ENCODE results near the gene USP37. TPM values are rescaled to one million over a fixed set of nuclear protein-coding genes. Genes with fewer than 3 reads are reported as not detected.

Gene USP37
- total RNA-seq, 1 donor from 2014 or later: 11.8 TPM

DNA sequence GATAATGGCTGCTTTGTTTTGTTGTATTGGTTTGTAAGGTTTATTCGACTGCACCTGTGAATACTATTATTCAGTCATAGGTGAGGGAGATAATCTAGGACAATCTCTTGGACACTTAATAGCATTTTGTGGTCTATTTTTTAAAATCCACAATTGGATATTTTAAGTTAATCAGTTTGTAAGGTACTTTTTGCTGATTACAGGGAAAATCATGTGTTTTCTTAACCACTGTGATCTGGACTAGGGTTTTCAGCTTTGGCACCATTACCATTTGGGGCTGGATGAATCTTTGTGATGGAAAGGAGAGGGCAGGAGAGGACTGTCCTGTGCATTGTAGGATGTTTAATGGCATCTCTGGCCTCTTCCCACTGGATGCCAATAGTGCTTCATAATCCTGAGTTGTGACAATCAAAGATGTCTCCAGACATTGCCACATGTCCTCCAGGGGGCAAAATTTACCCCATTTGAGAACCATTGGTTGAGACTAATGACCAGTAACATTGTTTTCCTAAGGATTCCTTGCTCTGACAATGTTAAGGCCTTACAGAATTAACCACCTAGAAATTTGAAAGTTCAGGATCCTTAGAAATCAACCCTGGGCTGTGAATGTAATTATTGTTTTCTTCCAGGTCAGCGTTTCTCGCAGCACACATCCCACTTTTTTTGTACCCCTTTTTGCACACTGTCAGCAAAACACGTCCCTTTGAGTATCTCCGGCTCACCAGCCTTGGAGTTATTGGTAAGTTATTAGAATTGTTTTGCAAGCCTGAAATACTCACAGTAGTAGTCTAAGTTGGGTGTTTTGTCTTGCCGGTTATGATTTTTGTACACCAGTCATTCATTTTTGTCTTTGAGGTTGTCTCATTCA lies 16.1 kb upstream of the USP37 start:
- Histone ChIP-seq H3K4me3 (no peak overlapping the region), H3K9me3 (no peaks in the 10 kb centered on the region), H3K27ac (no peak overlapping the region), H3K27me3 (no peaks in the 10 kb centered on the region), H3K36me3 (peaks cover 45 to 77% of the 10 kb centered on the region in 2 donors), H3K4me1 (no peaks in the 10 kb centered on the region)
- intact Hi-C loops (cut with DNase I): no loop called here
- DNase-seq (ENCODE audit: low spot score in 2 of 2): no peak
- TF ChIP-seq, protein P1, sequence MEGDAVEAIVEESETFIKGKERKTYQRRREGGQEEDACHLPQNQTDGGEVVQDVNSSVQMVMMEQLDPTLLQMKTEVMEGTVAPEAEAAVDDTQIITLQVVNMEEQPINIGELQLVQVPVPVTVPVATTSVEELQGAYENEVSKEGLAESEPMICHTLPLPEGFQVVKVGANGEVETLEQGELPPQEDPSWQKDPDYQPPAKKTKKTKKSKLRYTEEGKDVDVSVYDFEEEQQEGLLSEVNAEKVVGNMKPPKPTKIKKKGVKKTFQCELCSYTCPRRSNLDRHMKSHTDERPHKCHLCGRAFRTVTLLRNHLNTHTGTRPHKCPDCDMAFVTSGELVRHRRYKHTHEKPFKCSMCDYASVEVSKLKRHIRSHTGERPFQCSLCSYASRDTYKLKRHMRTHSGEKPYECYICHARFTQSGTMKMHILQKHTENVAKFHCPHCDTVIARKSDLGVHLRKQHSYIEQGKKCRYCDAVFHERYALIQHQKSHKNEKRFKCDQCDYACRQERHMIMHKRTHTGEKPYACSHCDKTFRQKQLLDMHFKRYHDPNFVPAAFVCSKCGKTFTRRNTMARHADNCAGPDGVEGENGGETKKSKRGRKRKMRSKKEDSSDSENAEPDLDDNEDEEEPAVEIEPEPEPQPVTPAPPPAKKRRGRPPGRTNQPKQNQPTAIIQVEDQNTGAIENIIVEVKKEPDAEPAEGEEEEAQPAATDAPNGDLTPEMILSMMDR (IDR thresholded peaks at IDR 0.05): no peak

DNA sequence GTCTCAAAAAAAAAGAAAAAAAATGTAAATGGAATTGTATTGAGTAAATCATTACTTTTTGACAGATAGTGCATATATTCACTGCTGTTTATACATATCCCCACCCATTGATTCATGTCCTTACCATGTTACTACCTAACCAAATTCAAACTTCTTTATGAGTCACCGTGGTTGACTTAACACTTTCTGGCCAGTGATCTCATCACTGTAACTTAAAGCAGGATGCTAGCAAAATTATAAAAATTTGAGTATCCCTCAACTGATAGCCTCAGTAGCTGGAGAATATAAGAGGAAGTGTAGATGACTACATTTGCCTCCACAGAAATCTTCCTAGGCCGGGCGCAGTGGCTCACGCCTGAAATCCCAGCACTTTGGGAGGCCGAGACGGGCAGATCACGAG lies 13.9 kb upstream of the USP37 start:
- intact Hi-C loops (cut with DNase I): no loop called here
- no peaks in the 10 kb centered on the region for H3K9me3 ChIP-seq
- TF ChIP-seq, protein P1 (IDR thresholded peaks at IDR 0.05): no peak
- H3K36me3 ChIP-seq: peaks cover 39 to 62% of the 10 kb centered on the region in 2 donors
- H3K27ac ChIP-seq: no peak overlapping the region
- H3K4me1 ChIP-seq: no peaks in the 10 kb centered on the region
- no peak overlapping the region for H3K4me3 ChIP-seq
- H3K27me3 ChIP-seq: no peaks in the 10 kb centered on the region
- DNase-seq (ENCODE audit: low spot score in 2 of 2): no peak

DNA sequence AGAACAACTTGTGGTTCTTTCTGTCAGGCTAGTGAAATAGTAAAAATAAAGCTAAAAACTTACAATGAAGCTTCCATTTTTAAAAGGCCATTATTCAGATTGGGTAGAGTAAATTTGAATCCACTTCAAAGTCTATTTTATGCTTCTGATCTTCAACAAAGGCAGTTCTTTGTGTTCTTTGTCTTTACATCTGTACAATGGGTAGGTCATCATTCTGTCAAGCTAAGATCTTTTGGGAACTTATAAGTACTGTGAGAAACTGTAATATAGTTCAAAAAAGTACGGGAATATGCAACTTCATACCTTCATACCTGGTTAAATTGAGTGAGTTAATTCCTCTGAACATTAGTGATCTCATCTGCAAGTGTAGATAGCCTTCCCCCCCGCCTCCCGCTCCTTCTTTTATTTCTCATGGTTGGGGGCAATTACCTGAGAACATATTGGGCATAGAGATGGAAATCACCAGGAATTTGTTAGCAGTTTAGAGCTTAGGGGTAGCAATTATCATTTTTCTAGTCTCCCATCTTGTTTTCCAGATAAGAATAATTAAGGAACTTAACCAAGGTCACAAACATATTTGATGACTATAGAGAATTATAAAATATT lies 10.2 kb upstream of the USP37 start:
- Histone ChIP-seq H3K27me3 (no peaks in the 10 kb centered on the region), H3K4me1 (no peaks in the 10 kb centered on the region), H3K36me3 (peaks cover 17 to 27% of the 10 kb centered on the region in 2 donors), H3K4me3 (no peak overlapping the region), H3K9me3 (no peaks in the 10 kb centered on the region), H3K27ac (no peak overlapping the region)
- DNase-seq (ENCODE audit: low spot score in 2 of 2): no peak
- intact Hi-C loops (cut with DNase I): no loop called here
- TF ChIP-seq, protein P1 (IDR thresholded peaks at IDR 0.05): no peak

DNA sequence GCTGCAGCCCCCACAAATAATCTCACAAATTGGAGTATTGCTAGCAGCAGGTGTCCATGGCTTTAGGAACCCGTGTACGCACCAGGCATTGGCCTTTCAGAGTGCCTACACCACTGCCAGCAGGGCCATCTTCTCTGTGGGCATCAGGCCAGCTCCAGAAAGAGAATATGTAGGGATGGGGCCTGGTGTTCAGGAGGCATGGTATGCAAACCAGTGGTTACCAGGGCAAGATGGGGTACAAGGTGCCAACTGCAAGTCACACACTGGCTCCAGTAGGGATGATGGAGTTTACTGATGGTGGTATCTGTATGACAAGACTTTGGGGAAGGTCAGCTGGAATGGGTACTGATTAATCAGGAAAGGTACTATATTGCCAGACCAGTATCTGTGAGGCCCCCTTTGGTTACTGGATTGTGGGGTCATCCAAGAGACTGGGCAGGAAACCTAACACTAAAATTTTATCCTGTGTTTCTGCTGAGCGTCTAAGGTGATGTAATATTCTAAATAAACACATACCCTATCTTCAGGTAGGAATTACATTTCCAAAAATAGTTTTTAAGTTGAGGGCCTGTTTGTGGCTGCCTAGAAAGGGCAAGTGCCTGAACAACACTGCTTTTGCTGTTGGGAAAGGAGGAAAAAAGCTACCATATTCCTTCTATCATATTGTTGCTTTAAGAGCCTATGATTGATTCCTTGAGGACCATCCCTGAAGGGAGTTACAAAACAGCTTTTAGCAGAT lies 9.5 kb upstream of the USP37 start:
- no peak for DNase-seq (ENCODE audit: low spot score in 2 of 2)
- TF ChIP-seq, protein P1 (IDR thresholded peaks at IDR 0.05): no peak
- no peaks in the 10 kb centered on the region for H3K9me3 ChIP-seq
- H3K27ac ChIP-seq: no peak overlapping the region
- peaks cover 11 to 24% of the 10 kb centered on the region in 2 donors for H3K36me3 ChIP-seq
- H3K4me3 ChIP-seq: no peak overlapping the region
- H3K4me1 ChIP-seq: no peaks in the 10 kb centered on the region
- intact Hi-C loops (cut with DNase I): no loop called here
- H3K27me3 ChIP-seq: no peaks in the 10 kb centered on the region

DNA sequence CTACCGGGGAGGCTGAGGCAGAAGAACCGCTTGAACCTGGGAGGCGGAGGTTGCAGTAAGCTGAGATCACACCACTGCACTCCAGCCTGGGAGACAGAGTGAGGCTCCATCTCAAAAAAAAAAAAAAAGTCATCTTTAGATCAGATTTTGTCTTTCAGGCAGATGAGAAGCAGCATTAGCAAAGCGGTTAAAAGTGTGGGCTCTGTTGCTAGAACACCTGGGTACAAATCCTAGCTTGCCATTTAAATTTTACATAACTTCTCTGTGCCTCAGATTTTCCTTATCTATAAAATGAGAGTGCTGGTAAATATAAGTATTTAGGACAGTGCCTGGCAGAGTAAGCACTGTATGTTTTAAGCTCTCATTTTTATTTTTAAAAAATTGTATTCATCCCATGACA lies 8.7 kb upstream of the USP37 start:
- Histone ChIP-seq H3K27ac (no peak overlapping the region), H3K9me3 (no peaks in the 10 kb centered on the region), H3K4me1 (no peaks in the 10 kb centered on the region), H3K27me3 (no peaks in the 10 kb centered on the region), H3K36me3 (peaks cover 10 to 17% of the 10 kb centered on the region in 2 donors), H3K4me3 (no peak overlapping the region)
- intact Hi-C loops (cut with DNase I): no loop called here
- DNase-seq (ENCODE audit: low spot score in 2 of 2): no peak
- TF ChIP-seq, protein P1 (IDR thresholded peaks at IDR 0.05): no peak

Data from ascending aorta (tissue), 2 donors.